ENCODE results near the gene TEX26.

The TEX26 gene

GRCh38 chr13:30978981-30979956 lies 46.8 kb downstream of the TEX26 start:
- peak in 1 of 2 experiments; percentile 12 for DNase-seq

DNA sequence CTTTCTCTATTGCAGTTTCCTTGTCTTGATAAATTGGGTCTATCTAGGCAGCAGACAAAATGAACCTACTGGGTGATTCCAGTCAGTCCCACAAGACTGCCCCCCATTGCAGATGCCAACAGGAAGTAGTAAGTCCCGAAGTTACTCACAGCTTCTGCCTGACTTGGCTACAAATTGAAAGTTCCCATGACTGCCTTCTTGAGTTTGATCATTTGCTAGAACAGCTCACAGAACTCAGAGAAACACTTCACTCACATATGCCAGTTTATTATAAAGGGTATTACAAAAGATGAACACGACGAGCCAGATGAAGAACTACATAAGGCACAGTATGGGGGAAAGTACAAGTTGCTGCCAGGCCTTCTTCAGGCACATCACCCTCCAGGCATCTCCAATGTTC lies 50.0 kb downstream of the TEX26 start:
- DNase-seq = no peak

DNA sequence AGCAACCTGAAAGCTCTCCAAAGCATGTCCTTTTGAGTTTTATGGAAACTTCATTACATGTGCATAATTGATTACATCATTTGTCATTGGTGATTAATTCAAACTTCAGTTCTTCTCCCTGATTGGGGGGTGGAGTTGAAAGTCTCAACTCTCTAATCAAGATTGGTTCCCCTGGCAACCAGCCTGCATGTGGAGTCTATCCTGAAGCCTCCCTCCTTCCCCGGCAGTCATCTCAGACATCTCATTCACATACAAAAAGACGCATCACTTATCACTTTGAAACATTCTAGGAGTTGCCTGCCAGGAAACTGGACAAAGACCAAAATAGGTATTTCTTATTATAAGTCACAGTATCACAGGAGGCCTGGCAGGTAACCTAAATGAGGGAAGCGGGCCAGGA lies 50.5 kb downstream of the TEX26 start:
- no peak for DNase-seq

DNA sequence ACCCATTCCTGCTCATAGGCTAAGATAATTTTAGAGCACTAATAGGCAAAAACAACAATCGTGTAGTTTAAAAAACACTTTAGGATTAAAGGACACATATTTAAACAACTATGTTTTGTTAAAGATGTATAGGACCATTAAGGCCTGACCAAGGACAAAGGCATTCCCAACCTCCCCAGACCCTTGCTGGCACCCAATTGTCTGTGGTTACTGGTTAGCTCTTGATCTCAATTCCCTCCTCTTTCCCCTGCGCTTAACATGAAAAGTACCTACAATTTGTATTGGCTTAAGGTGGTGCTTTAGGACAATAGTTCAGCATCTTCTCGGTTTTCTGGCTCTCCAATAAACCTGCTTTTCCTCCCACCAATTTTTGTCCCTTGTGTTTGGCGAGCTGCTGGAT lies 51.0 kb downstream of the TEX26 start:
- no peak for DNase-seq

DNA sequence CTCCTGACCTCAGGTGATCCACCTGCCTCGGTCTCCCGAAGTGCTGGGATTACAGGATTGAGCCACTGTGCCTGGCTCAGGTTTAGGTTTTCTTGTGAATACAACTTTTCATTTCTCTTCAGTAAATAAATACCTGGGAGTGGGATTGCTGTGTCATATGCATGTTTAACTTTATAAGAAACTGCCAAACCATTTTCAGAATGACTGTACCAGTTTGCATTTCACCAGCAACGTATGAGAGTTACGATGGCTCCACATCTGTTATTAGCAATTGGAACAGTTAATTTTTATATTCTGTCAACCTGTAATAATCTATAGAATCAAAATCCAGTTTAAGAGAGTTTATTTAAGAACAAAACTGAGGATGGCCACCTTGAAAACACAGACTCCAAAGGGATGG lies 52.2 kb downstream of the TEX26 start:
- DNase-seq = no peak

DNA sequence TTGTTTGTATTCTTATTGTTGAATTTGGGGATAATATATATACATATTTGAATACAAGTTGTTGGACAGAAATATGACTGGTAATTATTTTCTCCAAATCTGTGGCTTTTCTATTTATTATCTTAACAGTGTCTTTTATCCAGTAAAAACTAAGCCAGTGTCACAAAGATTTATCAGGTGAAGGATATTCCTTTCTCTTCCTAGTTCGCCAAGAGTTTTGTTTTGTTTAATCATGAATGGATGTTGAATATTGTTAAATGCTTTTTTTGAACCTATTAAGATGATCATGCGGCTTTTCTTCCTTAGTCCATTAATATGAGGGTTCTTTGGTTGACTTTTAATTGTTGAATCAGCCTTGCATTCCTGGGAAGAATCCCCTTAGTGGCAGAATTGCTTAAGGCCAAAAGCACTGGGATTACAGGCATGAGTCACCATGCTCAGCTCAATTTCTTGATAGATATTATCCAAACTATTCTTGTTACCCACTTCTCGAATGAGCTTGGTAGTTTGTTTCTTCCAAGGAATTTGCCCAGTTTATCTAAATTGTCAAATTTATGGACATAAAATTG lies 53.3 kb downstream of the TEX26 start:
- DNase-seq = no peak

GRCh38 chr13:30991184-30991583 lies 58.7 kb downstream of the TEX26 start:
- DNase-seq = no peak

- no peak for DNase-seq
Measured at GRCh38 chr13:30991922-30992321, 59.5 kb downstream of the TEX26 start.

- DNase-seq = no peak
Measured at GRCh38 chr13:30995331-30995730, 62.9 kb downstream of the TEX26 start.

DNA sequence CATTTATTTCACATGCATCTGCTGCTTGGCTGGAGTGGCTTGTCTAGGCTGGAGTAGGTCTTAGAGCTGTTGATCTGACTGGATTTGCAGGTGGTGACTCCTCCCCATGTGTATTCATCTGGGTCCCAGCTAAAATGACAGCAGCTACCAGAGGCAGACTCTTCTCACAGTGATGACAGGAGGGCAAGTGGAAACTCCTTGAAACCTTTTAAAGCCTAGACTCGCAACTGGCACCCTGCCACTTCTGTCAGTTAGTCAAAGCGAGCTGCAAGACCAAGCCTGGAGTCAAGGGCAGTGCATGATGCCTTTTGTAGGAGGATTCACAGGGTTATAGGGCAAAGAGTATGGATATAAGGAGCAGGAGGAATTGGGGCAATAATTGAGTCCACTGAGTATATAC lies 65.2 kb downstream of the TEX26 start:
- no peak for DNase-seq

DNA sequence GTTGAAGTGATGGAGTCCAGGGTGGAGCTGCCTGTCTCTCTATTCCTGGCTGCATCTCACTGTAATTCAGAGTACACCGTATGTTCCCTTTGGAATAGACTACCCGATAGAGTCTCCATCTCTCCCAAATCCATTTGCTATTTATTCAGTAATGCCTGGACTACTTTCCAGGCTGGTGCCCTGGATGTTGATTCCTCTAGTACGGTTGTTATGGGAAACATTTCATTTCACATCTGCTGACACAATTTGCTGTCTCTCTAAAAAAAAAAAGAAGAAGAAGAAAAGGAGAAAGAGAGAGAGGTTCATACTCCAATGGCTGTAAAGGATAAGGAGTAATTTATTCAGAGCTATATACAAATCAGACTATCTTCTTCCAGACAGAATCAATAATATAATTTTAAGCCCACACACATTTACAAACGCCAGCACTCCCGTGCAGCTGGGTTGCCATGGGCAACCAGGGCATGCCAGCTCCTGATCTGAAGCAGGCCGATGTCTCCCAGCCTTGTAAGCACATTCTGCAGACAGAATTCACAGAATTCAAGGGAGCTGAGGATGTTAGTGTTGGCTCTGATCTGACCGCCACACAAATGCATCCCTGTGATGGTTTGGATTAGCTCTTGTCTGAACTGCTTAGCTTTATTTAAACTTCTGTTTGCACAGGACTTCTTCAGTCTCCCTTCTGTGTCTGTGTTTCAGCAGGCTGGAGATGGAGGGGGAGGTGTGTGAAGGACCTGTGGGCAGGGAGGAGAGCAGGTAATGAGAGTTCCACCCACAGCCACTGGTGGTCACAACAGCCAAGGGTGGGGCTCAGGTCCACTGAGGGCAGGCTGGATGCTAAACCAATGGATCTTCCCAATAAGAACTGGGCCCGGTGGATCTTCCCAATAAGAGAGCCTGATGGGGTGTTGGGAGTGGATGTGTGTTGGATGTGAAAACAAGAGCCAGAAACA lies 66.0 kb downstream of the TEX26 start:
- DNase-seq = no peak

GRCh38 chr13:31000889-31001288 lies 68.4 kb downstream of the TEX26 start:
- no peak for DNase-seq

DNA sequence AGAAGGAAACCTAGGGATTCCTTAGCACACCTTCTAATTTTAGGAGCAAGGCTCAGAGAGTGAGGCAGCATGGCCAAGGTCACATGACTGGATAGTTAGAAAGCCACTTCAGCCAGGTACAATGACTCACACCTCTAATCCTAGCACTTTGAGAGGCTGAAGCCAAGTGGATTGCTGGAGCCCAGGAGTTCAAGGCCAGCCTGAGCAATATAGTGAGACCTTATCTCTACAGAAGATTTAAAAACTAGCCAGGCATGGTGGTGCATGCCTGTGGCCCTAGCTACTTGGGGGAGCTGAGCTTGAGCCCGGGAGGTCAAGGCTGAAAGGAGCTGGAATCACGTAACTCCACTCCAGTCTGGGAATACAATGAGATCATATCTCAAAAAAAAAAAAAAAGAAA lies 69.2 kb downstream of the TEX26 start:
- no peak for DNase-seq

DNA sequence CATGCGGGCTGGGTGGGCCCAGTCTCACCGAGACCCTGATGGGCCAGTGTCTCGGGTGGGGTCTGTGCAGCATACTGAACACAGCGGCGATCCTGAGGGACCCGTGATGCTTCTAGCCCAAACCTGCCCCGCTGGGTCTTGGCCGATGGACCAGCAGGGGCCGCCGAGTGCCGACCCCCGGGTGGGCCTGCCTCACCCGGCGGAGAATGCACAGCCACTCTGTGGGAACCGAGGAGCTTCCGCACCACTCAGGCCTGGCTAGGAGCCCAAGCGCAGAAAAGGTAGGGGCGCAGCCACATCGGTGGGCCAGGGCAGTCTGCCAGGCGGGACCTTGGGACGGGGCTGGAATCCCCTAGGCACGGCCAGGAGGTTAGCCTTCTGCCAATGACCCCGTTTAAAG lies 72.6 kb downstream of the TEX26 start:
- no peak for DNase-seq

DNA sequence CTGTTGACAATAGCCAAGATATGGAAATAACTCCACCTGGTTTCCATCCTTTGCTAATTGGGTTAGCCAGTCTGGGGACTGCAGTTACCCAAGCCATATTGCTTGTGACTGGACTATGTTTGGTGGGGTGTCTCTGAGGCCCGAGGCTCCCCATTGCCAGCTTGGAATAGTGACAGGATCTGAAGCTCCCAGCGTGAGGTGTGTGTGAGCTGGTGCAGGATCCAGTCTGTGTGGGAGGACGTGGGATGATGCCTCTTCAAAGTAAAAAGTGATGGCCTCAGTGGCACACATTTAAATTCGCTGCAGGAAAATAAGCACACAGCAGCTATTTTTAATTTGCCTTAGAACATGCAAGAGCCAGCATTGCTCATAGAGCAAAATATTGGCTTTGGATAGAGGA lies 75.0 kb downstream of the TEX26 start:
- DNase-seq = no peak

GRCh38 chr13:31008400-31009115 lies 76.1 kb downstream of the TEX26 start:
- no peak for DNase-seq

- no peak for DNase-seq
Measured at GRCh38 chr13:31009166-31009565, 76.7 kb downstream of the TEX26 start.

DNA sequence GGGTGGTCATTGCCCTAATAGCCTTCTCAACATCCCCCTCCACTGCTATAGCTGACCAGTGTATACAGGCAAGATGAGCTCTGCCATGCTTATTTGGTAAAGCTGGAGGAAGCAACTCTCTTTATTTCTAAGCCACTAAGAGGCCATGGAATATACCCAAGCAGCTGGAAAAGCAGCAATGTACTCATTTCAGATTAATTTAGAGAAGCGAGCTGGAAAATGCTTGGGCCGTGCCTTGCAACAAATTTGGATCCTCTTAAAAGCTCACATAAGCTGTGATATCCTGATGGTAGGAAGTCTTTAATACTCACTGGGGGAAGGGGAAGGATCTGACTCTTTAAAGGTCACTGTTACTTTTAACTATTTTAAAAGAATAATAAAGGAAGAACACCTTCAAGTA lies 77.8 kb downstream of the TEX26 start:
- no peak for DNase-seq

- no peak for DNase-seq
Measured at GRCh38 chr13:31011193-31011860, 78.9 kb downstream of the TEX26 start.

DNA sequence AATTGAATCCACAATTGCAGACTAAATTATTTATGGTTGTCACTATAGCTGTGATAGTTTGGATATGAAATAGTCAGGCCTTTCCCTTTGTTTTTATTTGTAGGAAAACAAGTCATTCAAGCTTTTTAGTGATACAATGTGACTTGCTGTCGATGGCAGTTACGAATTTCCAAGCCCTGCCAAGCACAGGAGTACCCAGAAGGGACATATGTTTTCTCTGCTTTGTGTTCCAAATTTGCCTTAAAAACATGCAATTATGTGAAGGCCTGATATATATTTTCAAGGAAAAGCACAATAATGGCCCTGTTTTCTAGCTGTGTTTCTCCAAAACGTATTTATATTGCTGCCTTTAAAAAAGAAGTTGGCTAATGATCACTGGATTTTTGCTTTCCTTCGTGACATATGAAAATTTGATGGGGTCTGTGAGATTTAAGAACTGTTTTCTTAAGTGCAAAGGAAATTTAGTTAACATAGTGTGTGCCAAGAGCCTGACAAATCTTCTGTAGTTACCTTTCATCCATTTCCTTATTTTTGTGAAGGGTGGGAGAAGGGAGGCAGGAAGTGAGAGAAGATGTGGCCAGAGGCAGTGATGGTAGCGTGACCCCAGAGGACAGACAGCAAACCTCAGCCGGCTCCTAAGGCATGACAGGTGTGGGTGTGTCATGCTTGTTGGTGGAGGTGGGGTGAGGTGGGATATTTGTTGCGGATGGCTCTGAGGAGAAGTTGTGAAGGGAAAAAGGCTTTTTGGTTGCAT lies 79.6 kb downstream of the TEX26 start:
- no peak for DNase-seq

DNA sequence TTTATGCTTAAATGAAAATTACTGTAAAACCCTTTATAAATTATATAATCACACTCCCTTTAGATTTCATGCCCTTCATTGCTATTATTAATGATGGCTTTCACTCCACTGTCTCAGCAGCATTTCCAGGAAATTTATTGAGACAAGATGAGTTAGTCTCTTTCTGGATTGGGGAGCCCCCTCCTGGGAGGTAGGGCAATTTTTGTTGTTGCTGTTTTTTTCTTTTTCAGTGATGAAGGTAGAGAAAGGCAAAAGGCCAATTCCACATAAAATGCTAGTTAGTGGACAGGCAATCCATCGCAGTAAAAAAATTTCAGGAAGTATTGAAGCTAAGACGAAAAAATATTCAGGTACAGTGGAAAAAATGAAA lies 80.2 kb downstream of the TEX26 start:
- DNase-seq = peak in 1 of 2 experiments; percentile 5

All from NCI-H446 (cell line).